Measurements from ENCODE around the gene LRRC8D.
"Not testable (repeated sequence)": the region's sequence is repeated elsewhere in the genome, so short reads cannot be mapped to it uniquely, and the experiment has no call there.

The LRRC8D gene

GRCh38 chr1:89781494-89782126, 39.2 kb upstream of the LRRC8D start:
- DNase-seq (ENCODE audit: low read depth), result no peak
- no peak overlapping the region for H3K4me3 ChIP-seq (ENCODE audit: low read depth, low read length)
- TF ChIP-seq MAX (IDR thresholded peaks at IDR 0.05; ENCODE audit: low read depth, low read length) (no peak), MYC (IDR thresholded peaks at IDR 0.05; ENCODE audit: low read depth, low read length) (no peak), POLR2A (IDR thresholded peaks at IDR 0.05; ENCODE audit: extremely low read depth, insufficient read length) (no peak)
- TF ChIP-seq, protein P1, sequence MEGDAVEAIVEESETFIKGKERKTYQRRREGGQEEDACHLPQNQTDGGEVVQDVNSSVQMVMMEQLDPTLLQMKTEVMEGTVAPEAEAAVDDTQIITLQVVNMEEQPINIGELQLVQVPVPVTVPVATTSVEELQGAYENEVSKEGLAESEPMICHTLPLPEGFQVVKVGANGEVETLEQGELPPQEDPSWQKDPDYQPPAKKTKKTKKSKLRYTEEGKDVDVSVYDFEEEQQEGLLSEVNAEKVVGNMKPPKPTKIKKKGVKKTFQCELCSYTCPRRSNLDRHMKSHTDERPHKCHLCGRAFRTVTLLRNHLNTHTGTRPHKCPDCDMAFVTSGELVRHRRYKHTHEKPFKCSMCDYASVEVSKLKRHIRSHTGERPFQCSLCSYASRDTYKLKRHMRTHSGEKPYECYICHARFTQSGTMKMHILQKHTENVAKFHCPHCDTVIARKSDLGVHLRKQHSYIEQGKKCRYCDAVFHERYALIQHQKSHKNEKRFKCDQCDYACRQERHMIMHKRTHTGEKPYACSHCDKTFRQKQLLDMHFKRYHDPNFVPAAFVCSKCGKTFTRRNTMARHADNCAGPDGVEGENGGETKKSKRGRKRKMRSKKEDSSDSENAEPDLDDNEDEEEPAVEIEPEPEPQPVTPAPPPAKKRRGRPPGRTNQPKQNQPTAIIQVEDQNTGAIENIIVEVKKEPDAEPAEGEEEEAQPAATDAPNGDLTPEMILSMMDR (IDR thresholded peaks at IDR 0.05; ENCODE audit: low read depth, low read length), result no peak

DNA sequence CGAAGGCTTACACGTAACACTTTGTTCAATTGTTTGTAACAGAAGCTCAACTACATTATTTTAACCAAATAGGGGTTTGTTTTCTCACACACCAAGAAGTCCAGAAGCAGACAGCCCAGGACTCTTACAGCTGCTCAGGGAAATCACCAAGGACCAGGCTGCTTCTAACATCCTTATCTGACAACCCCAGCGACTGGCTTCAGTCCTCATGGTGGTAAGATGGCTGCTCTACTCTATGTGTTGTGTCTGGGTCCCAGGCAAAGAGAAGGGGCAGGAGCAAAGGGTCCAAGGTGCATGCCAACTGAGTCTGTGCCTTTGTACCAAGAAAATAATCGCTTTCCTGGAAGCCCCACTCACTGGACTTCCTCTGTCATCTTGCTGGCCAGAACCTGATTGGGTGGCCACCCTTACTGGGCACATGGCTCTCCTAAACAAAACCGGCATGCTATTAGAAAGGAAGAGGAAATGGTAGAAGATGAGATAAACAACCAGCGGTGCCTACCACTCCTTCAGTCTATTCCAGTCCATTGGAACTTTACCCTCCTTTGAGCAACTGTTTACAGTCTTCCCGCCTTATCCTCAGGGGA, 34.1 kb upstream of the LRRC8D start:
- no peak for TF ChIP-seq POLR2A (IDR thresholded peaks at IDR 0.05; ENCODE audit: extremely low read depth, insufficient read length)
- TF ChIP-seq, protein P1 (IDR thresholded peaks at IDR 0.05; ENCODE audit: low read depth, low read length), result no peak
- no peak for TF ChIP-seq MAX (IDR thresholded peaks at IDR 0.05; ENCODE audit: low read depth, low read length)
- TF ChIP-seq MYC (IDR thresholded peaks at IDR 0.05; ENCODE audit: low read depth, low read length), result no peak
- DNase-seq (ENCODE audit: low read depth), result no peak

DNA sequence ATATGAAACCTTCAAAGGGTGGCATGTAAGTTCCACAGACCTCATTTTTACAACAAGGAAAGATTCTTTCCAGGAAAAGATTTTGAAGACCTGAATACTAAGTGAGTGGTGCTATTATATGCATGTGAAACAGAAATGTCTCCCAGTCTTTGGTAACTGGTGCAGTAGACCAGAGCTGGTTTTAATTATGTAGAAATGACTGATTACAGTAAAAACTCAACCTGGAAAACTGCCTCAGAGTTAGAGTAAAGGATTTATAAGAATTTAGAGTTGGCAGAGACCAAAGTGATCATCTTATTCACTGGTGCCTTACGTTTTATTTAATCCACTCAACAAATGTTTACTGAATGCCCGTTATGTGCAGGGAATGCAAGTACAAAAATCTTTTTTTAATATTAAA, 30.2 kb upstream of the LRRC8D start:
- H3K4me3 ChIP-seq (ENCODE audit: low read depth, low read length), result no peak overlapping the region
- no peak for DNase-seq (ENCODE audit: low read depth)
- TF ChIP-seq POLR2A (IDR thresholded peaks at IDR 0.05; ENCODE audit: extremely low read depth, insufficient read length), result no peak
- TF ChIP-seq MAX (IDR thresholded peaks at IDR 0.05; ENCODE audit: low read depth, low read length), result no peak
- TF ChIP-seq, protein P1 (IDR thresholded peaks at IDR 0.05; ENCODE audit: low read depth, low read length), result no peak
- no peak for TF ChIP-seq MYC (IDR thresholded peaks at IDR 0.05; ENCODE audit: low read depth, low read length)

More for the DNA sequence above, 34.1 kb upstream of the LRRC8D start:
- no peak overlapping the region for H3K4me3 ChIP-seq (ENCODE audit: low read depth, low read length)

DNA sequence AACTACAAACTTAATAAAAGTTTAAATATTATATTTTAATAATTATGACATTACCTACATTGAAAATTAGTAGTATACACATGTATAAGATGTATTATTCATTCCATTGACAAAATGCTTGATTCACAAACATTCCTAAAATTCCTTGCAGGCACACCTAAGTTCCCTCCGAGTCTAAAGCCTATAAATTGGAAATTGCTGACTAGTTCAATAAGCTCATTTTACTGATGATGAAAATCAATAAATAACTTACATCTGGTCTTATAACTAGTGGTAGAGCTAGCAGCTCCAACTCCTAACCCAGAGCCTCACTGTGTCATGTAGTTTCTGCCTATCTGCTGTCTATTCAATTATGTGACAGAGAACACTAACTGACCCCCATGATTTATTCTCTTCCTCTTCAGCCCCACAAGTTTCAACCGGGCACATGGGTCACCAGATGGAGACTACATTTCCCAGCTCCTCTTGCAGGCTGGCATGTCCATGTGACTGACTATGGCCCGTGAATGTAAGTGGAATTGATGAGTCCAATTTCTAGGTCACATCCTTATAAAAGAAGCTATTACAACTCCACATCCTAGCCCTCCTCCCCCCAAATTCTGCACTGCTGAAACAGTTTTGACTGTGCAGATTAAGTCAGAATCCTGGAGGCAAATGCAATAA, 29.6 kb upstream of the LRRC8D start:
- TF ChIP-seq POLR2A (IDR thresholded peaks at IDR 0.05; ENCODE audit: extremely low read depth, insufficient read length) (no peak), MYC (IDR thresholded peaks at IDR 0.05; ENCODE audit: low read depth, low read length) (no peak), MAX (IDR thresholded peaks at IDR 0.05; ENCODE audit: low read depth, low read length) (peak; percentile 45)
- TF ChIP-seq, protein P1 (IDR thresholded peaks at IDR 0.05; ENCODE audit: low read depth, low read length), result no peak
- H3K4me3 ChIP-seq (ENCODE audit: low read depth, low read length), result no peak overlapping the region
- DNase-seq (ENCODE audit: low read depth), result no peak

DNA sequence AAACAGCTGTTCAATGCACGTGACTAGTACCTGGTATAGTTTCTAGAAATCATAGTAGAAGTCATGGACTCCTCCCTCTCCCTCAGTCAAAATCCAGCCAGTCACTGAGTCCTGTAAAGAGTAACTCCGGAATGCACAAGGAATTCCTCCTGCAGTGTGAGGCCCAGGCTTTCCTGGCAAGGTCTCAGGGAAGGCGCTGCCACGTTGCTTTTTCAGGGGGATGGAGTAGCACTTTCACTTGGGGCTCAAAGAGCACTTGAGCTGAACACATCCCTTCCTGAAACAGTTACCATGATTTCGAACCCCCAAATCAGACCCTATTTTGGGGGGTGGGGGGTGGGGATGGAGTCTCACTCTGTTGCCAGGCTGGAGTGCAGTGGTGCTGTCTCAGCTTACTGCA, 26.4 kb upstream of the LRRC8D start:
- no peak overlapping the region for H3K4me3 ChIP-seq (ENCODE audit: low read depth, low read length)
- TF ChIP-seq, protein P1 (IDR thresholded peaks at IDR 0.05; ENCODE audit: low read depth, low read length), result no peak
- TF ChIP-seq MYC (IDR thresholded peaks at IDR 0.05; ENCODE audit: low read depth, low read length) (no peak), MAX (IDR thresholded peaks at IDR 0.05; ENCODE audit: low read depth, low read length) (no peak), POLR2A (IDR thresholded peaks at IDR 0.05; ENCODE audit: extremely low read depth, insufficient read length) (no peak)
- no peak for DNase-seq (ENCODE audit: low read depth)

- not testable (repeated sequence) for DNase-seq (ENCODE audit: low read depth); H3K4me3 ChIP-seq (ENCODE audit: low read depth, low read length)
Measured at GRCh38 chr1:89795571-89795970, 25.3 kb upstream of the LRRC8D start.

DNA sequence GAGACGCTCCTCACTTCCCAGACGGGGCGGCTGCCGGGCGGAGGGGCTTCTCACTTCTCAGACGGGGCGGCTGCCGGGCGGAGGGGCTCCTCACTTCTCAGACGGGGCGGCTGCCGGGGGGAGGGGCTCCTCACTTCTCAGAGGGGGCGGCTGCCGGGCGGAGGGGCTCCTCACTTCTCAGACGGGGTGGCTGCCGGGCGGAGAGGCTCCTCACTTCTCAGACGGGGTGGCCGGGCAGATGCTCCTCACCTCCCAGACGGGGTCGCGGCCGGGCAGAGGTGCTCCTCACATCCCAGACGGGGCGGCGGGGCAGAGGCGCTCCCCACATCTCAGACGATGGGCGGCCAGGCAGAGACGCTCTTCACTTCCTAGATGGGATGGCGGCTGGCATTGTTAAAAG, 23.0 kb upstream of the LRRC8D start:
- not testable (repeated sequence) for DNase-seq (ENCODE audit: low read depth); H3K4me3 ChIP-seq (ENCODE audit: low read depth, low read length)
